Stromal cell of bone marrow (primary cell): ENCODE data around the gene RPL22L1.
A peak's percentile ranks its signal among the peaks of the same experiment; 100 is the strongest.
"Not testable (repeated sequence)": the region's sequence is repeated elsewhere in the genome, so short reads cannot be mapped to it uniquely, and the experiment has no call there.

Experiments
- DNase-seq: peaks from one replicate; pipeline ENCODE4 v3.0.0-alpha.2; 2012; ENCODE audit warnings: low read depth

The RPL22L1 gene

GRCh38 chr3:170877311-170877710 lies 7.3 kb upstream of the RPL22L1 start:
- DNase-seq, result not testable (repeated sequence)

DNA sequence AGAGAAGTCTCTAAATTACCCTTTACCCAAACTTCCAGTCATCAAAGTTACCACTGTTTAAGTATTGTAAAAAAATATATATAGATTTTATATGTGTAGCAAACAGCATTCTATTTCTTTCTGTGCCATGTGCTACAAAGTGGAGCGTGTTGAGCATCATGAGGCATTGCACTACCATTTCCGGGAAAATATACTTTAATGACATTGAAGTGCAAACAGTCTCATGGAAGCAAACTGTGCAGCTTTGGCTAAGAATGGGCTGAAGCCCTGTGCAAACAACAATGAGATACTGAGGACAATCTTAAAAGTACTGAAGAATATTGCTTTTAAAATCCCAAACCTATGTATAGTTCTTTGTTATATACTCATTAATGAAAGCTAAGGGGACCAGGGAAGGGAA lies 6.5 kb upstream of the RPL22L1 start:
- no peak for DNase-seq

DNA sequence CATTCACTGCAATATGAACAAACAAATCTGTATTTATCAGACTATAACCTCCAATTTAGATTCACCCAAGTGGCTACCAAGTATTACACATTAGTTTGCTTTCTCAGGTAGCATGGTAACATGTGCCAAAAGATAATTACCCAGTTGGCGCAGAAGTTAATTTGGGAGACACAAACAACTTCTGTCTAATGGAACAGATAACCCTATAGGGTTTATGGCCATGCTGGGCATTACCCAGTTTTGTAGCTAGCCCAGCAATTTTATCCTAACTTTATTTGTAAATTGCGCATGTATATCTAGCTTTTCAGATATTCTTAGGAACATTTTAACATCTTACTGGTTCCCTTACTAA lies 780 bp downstream of the RPL22L1 start:
- DNase-seq, result no peak

DNA sequence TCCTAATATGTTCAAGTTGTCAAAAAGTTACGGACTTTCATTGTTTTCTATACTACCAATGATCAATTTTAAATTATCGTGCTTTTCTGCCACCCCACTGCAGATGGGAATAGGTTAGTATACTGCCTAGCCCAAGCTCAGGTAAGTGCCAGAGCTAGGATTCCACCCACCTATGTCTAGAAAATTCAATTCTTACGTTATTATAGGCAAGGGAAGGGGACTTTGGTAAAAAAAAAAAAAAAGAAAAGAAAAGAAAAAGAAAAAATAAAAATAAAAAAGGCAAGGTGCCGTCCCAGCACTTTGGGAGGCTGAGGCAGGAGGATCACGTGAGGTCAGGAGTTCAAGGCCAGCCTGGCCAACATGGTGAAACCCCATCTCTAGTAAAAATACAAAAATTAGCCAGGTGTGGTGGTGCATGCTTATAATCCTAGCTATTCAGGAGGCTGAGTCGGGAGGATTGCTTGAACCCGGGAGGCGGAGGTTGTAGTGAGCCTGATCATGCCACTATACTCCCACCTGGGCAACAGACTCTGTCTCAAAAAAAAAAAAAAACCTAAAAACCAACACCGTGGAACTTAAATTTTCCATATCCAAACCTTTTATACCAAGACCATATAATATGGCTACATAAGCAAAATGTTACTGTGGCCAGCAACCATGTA lies 1.3 kb downstream of the RPL22L1 start:
- DNase-seq, result no peak

DNA sequence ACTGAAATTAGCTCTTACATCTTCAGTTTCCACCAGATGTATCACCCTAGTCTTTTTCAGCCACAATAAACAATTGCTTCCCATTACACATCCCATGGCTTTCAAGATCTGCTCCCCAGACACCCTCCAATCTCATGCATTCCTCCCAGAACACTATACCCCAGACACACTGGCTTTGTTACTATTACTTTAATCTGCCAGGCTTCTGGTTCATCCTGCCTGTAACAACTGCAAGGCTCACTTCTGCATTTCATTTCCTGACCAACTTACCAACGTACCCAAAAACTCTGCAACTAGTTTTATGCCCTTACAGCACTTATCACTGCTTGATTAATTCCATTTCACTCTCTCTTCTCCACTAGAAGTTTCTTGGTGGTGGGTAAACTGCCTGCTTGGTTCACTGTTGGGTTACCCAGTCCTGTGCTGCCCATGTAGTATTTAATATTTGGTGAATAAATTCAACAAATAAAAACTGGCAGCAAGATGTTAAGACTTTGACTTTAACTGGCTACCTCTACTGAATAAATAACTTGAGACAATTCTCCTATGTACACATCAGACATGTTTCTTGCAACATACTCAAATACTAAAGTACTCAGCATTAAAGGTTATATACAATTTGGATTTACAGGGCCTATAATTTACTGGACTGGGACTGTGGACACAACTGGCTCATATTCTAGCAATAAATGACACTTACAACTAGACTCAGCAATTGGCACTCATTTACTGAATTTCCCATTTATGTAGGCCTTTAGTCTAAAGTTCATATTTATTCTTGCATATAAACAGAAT lies 2.7 kb downstream of the RPL22L1 start:
- no peak for DNase-seq

- DNase-seq, result no peak
These were observed 3.5 kb downstream of the RPL22L1 start for GRCh38 chr3:170866499-170866898.

DNA sequence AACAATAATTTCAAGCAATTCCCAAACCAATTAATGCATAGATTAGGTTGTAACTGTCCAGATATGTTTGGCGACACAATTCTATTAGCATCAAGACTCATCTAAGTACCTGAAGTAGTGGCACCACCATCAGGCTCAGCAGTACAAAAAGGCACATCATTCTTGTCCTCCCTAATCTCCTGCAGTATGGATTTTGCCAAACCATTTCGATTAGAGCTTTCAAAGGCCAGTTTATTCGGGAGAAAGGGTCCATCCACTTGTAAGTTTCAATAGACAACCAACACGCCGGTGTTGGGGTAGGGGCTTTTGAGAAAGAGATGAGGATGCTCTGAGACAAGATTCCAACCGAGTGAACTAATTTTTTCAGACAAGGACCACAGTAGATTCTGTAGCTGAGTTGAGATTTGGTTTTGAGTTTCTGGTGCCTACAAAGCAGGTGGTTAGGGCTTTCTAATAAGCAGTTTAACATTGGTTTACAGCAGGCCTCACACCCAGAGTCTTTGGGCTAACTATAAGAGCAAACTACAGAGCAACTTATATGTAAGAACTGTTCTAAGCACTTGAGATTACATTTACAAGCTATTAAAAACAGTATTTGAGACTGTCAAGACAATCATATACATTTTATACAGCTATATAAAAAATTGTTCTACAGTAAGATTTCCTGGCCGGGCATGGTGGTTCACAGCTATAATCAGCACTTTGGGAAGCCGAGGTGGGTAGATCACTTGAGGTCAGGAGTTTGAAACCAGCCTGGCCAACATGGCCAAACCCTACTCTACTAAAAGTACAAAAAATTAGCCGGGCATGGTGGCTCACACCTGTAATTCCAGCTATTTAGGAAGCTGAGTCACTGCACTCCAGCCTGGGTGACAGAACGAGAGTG lies 4.5 kb downstream of the RPL22L1 start:
- no peak for DNase-seq

- DNase-seq, result no peak
These were observed 5.3 kb downstream of the RPL22L1 start for GRCh38 chr3:170864525-170865208.

GRCh38 chr3:170863816-170864215 lies 6.2 kb downstream of the RPL22L1 start:
- no peak for DNase-seq

GRCh38 chr3:170862618-170863374 lies 7.2 kb downstream of the RPL22L1 start:
- DNase-seq, result no peak

DNA sequence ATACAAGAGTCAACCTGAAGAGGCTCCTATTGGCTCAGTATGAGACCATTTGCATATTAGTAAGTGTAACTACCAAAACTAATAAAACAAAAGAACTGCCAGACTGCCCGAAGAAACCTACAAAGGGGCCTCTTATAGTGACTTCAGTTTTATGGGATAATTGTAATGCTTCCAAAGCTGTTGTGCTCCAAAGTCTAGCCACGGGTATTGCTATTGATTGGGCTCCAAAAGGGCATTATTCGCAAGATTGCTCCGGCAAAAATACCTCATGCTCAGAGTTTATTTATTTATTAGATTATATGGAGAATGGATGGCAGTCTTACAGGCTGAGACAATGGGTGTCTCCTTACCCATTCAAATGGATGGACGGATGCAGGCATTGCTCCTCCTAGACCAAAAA lies 11.4 kb downstream of the RPL22L1 start:
- no peak for DNase-seq

- DNase-seq, result no peak
These were observed 17.7 kb downstream of the RPL22L1 start for GRCh38 chr3:170852324-170852723.

DNA sequence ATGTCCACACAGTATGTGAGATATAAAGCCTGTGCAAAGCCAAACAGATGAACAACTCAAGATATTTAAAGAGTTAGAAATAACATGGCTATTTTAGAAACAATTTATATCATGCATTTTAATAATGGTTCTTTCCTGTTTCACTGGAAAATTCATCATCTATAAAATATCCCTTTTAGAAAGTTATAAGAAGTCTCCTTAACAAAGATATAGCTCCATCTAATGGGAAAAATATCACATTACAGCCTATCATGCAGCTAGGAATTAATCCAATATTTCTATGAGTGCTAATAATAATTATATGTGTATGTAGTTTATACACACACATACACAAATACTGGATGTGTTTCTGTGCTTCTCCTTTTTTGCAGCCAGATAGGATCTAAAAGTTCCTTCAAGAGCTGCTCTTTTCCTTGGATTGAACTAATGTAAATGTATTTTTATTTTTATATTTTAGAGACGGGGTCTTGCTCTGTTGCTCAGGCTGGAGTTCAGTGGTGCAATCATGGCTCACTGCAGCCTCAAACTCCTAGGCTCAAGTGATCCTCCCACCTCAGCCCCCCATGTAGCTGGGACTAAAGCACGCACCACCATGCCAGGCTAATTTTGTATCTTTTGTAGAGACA lies 21.6 kb downstream of the RPL22L1 start:
- peak; percentile 20 for DNase-seq

GRCh38 chr3:170844377-170844776 lies 25.6 kb downstream of the RPL22L1 start:
- no peak for DNase-seq

GRCh38 chr3:170840291-170840859 lies 29.6 kb downstream of the RPL22L1 start:
- no peak for DNase-seq

- no peak for DNase-seq
These were observed 30.4 kb downstream of the RPL22L1 start for GRCh38 chr3:170839518-170840100.

DNA sequence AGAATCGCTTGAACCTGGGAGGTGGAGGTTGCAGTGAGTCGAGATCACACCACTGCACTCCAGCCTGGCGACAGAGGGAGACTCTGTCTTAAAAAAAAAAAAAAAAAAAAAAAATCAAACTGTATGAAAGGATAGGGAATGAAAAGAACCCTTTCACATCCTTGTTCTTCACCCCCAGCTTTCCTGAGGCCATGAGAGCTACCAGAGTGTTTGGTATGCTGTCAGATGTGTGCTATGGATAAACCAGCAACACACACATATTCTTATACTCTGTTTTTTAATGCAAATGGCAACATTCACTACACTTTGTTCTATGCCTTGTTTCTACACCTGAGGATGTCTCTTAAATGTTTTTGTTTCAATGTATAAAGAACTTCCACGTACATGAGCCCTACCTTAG lies 33.5 kb downstream of the RPL22L1 start:
- no peak for DNase-seq

GRCh38 chr3:170835336-170835735 lies 34.7 kb downstream of the RPL22L1 start:
- DNase-seq, result no peak

- no peak for DNase-seq
These were observed 39.4 kb downstream of the RPL22L1 start for GRCh38 chr3:170830580-170830979.
